Measurements from ENCODE around the gene SHPK. TPM values are rescaled to one million over a fixed set of nuclear protein-coding genes. Genes with fewer than 3 reads are reported as not detected.

Gene SHPK
- total and polyA plus RNA-seq, 8 donors: 4.9 to 29.4 (median 10.8) TPM

GRCh38 chr17:3558603-3559269 lies 77.3 kb downstream of the SHPK start:
- 39 to 68% (median 49%) methylated on average over 5 to 25 of the region's 25 CpGs for WGBS, 5 donors
- DNase-seq: peak; percentile 48 to 60
- H3K27me3 ChIP-seq: peaks cover 0 to 48% (median 0%) of the 10 kb centered on the region in 3 donors
- no peaks in the 10 kb centered on the region for H3K36me3 ChIP-seq
- H3K4me1 ChIP-seq: peaks cover 8 to 19% (median 15%) of the 10 kb centered on the region in 4 donors
- intact Hi-C loops (cut with DNase I; ENCODE audit: low total_unique reads): no loop called here
- no peak overlapping the region for H3K4me3 ChIP-seq
- TF ChIP-seq CTCF (IDR thresholded peaks at IDR 0.05): no peak
- peak in 1 of 3 donors; percentile 22 for TF ChIP-seq POLR2AphosphoS5 (IDR thresholded peaks at IDR 0.05)
- H3K27ac ChIP-seq: peak overlapping the region in 3 of 5 donors; percentile 3 to 47 (median 46)
- no peaks in the 10 kb centered on the region for H3K9me3 ChIP-seq

Other genes starting within 250 kb of the SHPK start
- not detected for gene OR3A2, start 249.9 kb downstream of the SHPK start, total RNA-seq
- not detected for gene OR3A2, start 249.9 kb downstream of the SHPK start, polyA plus RNA-seq
- not detected for gene OR1E1, start 237.8 kb downstream of the SHPK start, total RNA-seq
- gene OR1E1, start 237.8 kb downstream of the SHPK start, polyA plus RNA-seq: not detected
- gene OR3A3, start 224.9 kb downstream of the SHPK start, total RNA-seq: not detected
- not detected for gene OR3A3, start 224.9 kb downstream of the SHPK start, polyA plus RNA-seq
- not detected for gene OR1E2, start 202.4 kb downstream of the SHPK start, total RNA-seq
- gene OR1E2, start 202.4 kb downstream of the SHPK start, polyA plus RNA-seq: not detected
- 1 to 10 TPM in 1 of 5 donors, not detected in 4; 4.1 TPM for gene SPATA22, start 164.4 kb downstream of the SHPK start, total RNA-seq
- 1 to 10 TPM in 1 of 3 donors, not detected in 2; 1.1 TPM for gene SPATA22, start 164.4 kb downstream of the SHPK start, polyA plus RNA-seq
- 1 to 10 TPM in 4 of 5 donors, not detected in 1; 2.7 to 7.3 (median 4.7) TPM for gene ASPA, start 160.3 kb downstream of the SHPK start, total RNA-seq
- 1 to 10 TPM in 2 of 3 donors, under 1 TPM in 1; 0.53 to 3.1 (median 2.2) TPM for gene ASPA, start 160.3 kb downstream of the SHPK start, polyA plus RNA-seq
- gene TRPV3, start 78.4 kb downstream of the SHPK start, total RNA-seq: 1 to 10 TPM in 3 of 5 donors, under 1 TPM in 2; under 0.01 to 6.7 (median 1.2) TPM
- gene TRPV3, start 78.4 kb downstream of the SHPK start, polyA plus RNA-seq: under 1 TPM in 2 of 3 donors, not detected in 1; 0.25 to 0.33 TPM
- 10 to 100 TPM in 4 of 5 donors, 1 to 10 TPM in 1; 3.9 to 71.8 (median 19.4) TPM for gene TRPV1, start 26.8 kb downstream of the SHPK start, total RNA-seq
- 1 to 10 TPM in 2 of 3 donors, under 1 TPM in 1; 0.92 to 4.2 (median 3.1) TPM for gene TRPV1, start 26.8 kb downstream of the SHPK start, polyA plus RNA-seq
- gene CTNS, start 510 bp upstream of the SHPK start, total RNA-seq: 10 to 100 TPM; 10.5 to 74.5 (median 18.0) TPM
- gene CTNS, start 510 bp upstream of the SHPK start, polyA plus RNA-seq: 1 to 10 TPM; 4.0 to 9.2 (median 5.4) TPM
- gene TAX1BP3, start 32.3 kb upstream of the SHPK start, total RNA-seq: 100 to 1,000 TPM in 4 of 5 donors, 10 to 100 TPM in 1; 52.7 to 229 (median 108) TPM
- 100 to 1,000 TPM; 114 to 267 (median 235) TPM for gene TAX1BP3, start 32.3 kb upstream of the SHPK start, polyA plus RNA-seq
- 10 to 100 TPM in 2 of 5 donors, 1 to 10 TPM in 1, not detected in 2; 2.6 to 28.6 (median 19.1) TPM for gene EMC6, start 32.6 kb upstream of the SHPK start, total RNA-seq
- 10 to 100 TPM; 60.2 to 75.6 (median 75.3) TPM for gene EMC6, start 32.6 kb upstream of the SHPK start, polyA plus RNA-seq
- 10 to 100 TPM in 1 of 5 donors, 1 to 10 TPM in 3, not detected in 1; 3.7 to 37.5 (median 7.1) TPM for gene P2RX5, start 59.9 kb upstream of the SHPK start, total RNA-seq
- 1 to 10 TPM in 2 of 3 donors, not detected in 1; 1.1 to 7.1 TPM for gene P2RX5, start 59.9 kb upstream of the SHPK start, polyA plus RNA-seq
- gene HASPIN, start 87.7 kb upstream of the SHPK start, total RNA-seq: under 1 TPM in 3 of 5 donors, not detected in 2; 0.55 to 0.89 (median 0.87) TPM
- under 1 TPM in 2 of 3 donors, not detected in 1; 0.30 to 0.68 TPM for gene HASPIN, start 87.7 kb upstream of the SHPK start, polyA plus RNA-seq
- 10 to 100 TPM in 3 of 5 donors, 1 to 10 TPM in 2; 4.5 to 39.4 (median 13.6) TPM for gene ITGAE, start 164.9 kb upstream of the SHPK start, total RNA-seq
- 10 to 100 TPM; 36.9 to 66.8 (median 55.9) TPM for gene ITGAE, start 164.9 kb upstream of the SHPK start, polyA plus RNA-seq
- 10 to 100 TPM in 4 of 5 donors, 1 to 10 TPM in 1; 7.6 to 40.6 (median 28.1) TPM for gene NCBP3, start 210.0 kb upstream of the SHPK start, total RNA-seq
- gene NCBP3, start 210.0 kb upstream of the SHPK start, polyA plus RNA-seq: 10 to 100 TPM in 2 of 3 donors, 1 to 10 TPM in 1; 8.6 to 31.0 (median 19.1) TPM